ENCODE results near the gene PPP4R2.

The PPP4R2 gene

GRCh38 chr3:72953325-72953956, 43.2 kb upstream of the PPP4R2 start:
- no peak for TF ChIP-seq CTCF (IDR thresholded peaks at IDR 0.05; ENCODE audit: low read depth, low read length, missing control alignments)
- no peak overlapping the region for H3K4me3 ChIP-seq (replicated peaks; ENCODE audit: low read depth, low read length)
- DNase-seq (ENCODE audit: extremely low read depth, low read depth), result no peak

- DNase-seq (ENCODE audit: extremely low read depth, low read depth), result no peak
- no peak for TF ChIP-seq CTCF (IDR thresholded peaks at IDR 0.05; ENCODE audit: low read depth, low read length, missing control alignments)
Observed at GRCh38 chr3:72957297-72957696, 39.3 kb upstream of the PPP4R2 start.

GRCh38 chr3:72959336-72959735, 37.3 kb upstream of the PPP4R2 start:
- no peak overlapping the region for H3K4me3 ChIP-seq (replicated peaks; ENCODE audit: low read depth, low read length)
- TF ChIP-seq CTCF (IDR thresholded peaks at IDR 0.05; ENCODE audit: low read depth, low read length, missing control alignments), result no peak
- no peak for DNase-seq (ENCODE audit: extremely low read depth, low read depth)

More at GRCh38 chr3:72957297-72957696, 39.3 kb upstream of the PPP4R2 start:
- no peak overlapping the region for H3K4me3 ChIP-seq (replicated peaks; ENCODE audit: low read depth, low read length)

- DNase-seq (ENCODE audit: extremely low read depth, low read depth), result no peak
- no peak overlapping the region for H3K4me3 ChIP-seq (replicated peaks; ENCODE audit: low read depth, low read length)
- TF ChIP-seq CTCF (IDR thresholded peaks at IDR 0.05; ENCODE audit: low read depth, low read length, missing control alignments), result no peak
Observed at GRCh38 chr3:72960812-72961518, 35.6 kb upstream of the PPP4R2 start.

GRCh38 chr3:72961752-72962151, 34.9 kb upstream of the PPP4R2 start:
- no peak overlapping the region for H3K4me3 ChIP-seq (replicated peaks; ENCODE audit: low read depth, low read length)
- no peak for DNase-seq (ENCODE audit: extremely low read depth, low read depth)
- TF ChIP-seq CTCF (IDR thresholded peaks at IDR 0.05; ENCODE audit: low read depth, low read length, missing control alignments), result no peak

GRCh38 chr3:72962317-72962716, 34.3 kb upstream of the PPP4R2 start:
- DNase-seq (ENCODE audit: extremely low read depth, low read depth), result no peak
- no peak for TF ChIP-seq CTCF (IDR thresholded peaks at IDR 0.05; ENCODE audit: low read depth, low read length, missing control alignments)
- H3K4me3 ChIP-seq (replicated peaks; ENCODE audit: low read depth, low read length), result no peak overlapping the region

Measured in HFF-Myc (cell line).